NB4 (cell line): ENCODE results near the gene HSD17B2.

ENCODE experiments used
- DNase-seq: peaks from one replicate; pipeline ENCODE4 v3.0.0; 2010; ENCODE audit warnings: low read depth
- H3K4me3 ChIP-seq: one replicate; pipeline ENCODE4 v1.5.1; 2011; ENCODE audit warnings: mild to moderate bottlenecking, low read depth, low read length, moderate library complexity
- CTCF ChIP-seq: IDR thresholded peaks from one replicate; pipeline ENCODE4 v1.5.1; 2012; ENCODE audit warnings: low read depth, low read length
- MYC ChIP-seq: IDR thresholded peaks from 2 replicates; pipeline ENCODE4 v1.6.1; 2011; ENCODE audit warnings: low read depth, low read length
- POLR2A ChIP-seq: IDR thresholded peaks from 2 replicates; pipeline ENCODE4 v1.6.1; 2011; ENCODE audit warnings: mild to moderate bottlenecking; ENCODE audit not compliant: insufficient read length; ENCODE audit errors: extremely low read depth
- TF ChIP-seq, protein P1 (sequence below): IDR thresholded peaks from 2 replicates; pipeline ENCODE4 v1.6.1; 2011; ENCODE audit warnings: low read depth, low read length

Gene HSD17B2

DNA sequence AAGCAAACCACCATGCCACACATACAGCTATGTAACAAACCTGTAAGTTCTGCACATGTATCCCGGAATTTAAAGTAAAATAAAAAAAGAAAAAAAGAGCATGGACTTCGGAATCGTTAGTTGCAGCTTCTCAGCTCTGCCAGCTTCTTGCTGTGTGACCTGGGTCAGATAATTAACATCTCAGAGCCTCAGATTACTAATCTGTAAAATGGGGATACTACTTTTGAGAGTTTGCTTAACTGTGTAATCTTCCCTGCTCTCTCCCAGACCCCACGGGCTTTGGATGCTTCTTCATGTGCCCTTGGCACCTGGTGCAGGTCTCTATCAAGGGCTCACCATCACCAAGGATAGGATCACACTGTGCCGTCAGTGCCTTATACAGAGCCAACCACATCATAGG is 16.6 kb downstream of the HSD17B2 start:
- no peak for DNase-seq
- no peak overlapping the region for H3K4me3 ChIP-seq
- TF ChIP-seq CTCF (no peak), POLR2A (no peak), MYC (no peak)
- TF ChIP-seq, protein P1, sequence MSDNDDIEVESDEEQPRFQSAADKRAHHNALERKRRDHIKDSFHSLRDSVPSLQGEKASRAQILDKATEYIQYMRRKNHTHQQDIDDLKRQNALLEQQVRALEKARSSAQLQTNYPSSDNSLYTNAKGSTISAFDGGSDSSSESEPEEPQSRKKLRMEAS: no peak

- no peak for DNase-seq
- no peak overlapping the region for H3K4me3 ChIP-seq
- TF ChIP-seq CTCF (no peak), POLR2A (no peak), MYC (no peak)
- TF ChIP-seq, protein P1: no peak
These were observed 20.1 kb downstream of the HSD17B2 start for GRCh38 chr16:82055117-82055516.

GRCh38 chr16:82055728-82056549 is 20.9 kb downstream of the HSD17B2 start:
- no peak overlapping the region for H3K4me3 ChIP-seq
- no peak for DNase-seq
- TF ChIP-seq POLR2A: no peak
- no peak for TF ChIP-seq CTCF
- TF ChIP-seq, protein P1: no peak
- no peak for TF ChIP-seq MYC

DNA sequence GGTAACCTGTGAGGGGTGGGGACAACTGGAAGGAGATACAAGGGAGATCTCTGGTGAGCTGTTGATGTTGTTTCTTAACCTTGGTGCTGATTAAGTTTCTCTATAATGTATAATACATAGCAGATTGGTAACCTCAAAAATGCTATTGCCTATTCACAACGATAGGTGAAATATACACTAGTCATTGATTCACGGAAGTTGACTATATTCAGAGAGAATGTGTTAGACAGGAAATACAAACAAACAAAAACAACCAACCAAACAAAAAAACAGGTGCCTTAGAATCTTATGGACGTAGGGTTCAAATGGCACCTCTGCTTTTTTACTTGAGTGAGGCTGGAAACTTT is 21.5 kb downstream of the HSD17B2 start:
- no peak overlapping the region for H3K4me3 ChIP-seq
- TF ChIP-seq POLR2A: no peak
- no peak for TF ChIP-seq CTCF
- TF ChIP-seq, protein P1: no peak
- no peak for TF ChIP-seq MYC
- DNase-seq: no peak

DNA sequence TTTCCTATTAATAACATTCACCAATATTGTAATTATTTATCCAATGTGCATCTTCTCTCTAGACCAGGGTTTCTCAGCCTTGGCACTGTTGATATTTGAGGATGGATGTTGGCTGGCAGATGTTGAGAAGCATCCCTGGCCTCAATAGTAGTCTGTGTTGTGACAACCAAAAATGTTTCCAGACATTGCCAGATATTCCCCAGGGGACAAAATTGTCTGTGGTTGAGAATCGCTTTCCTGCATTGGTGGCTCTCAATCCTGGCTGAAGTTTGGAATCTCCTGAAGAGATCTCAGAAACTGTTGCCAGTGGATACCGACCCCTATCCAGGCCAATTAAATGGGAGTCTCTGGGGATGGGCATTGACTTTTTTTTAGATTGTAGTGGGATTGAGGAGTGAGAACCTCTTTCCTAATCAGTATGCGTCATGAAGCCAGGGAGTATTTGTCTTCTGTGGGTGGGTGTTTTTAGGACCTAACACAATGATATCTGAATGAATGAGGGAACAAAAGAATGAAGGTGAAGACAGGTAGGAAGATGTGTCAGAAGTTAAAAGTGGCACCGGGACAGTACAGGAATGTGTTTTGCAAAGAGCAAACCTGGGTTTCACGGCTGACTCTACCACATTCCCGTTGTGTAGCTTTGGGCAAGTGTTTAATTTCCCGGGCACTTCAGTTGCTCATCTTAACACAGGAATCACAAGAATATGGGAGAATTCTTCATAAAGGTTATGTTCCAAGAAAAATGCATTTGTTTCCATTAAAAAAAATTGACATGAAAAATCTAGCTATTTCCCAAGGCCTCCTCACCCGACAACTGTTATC is 24.3 kb downstream of the HSD17B2 start:
- no peak for DNase-seq
- no peak overlapping the region for H3K4me3 ChIP-seq
- no peak for TF ChIP-seq POLR2A
- TF ChIP-seq CTCF: peak; percentile 0
- TF ChIP-seq, protein P1: no peak
- TF ChIP-seq MYC: no peak
